ENCODE results near the gene ANKH.

DNA sequence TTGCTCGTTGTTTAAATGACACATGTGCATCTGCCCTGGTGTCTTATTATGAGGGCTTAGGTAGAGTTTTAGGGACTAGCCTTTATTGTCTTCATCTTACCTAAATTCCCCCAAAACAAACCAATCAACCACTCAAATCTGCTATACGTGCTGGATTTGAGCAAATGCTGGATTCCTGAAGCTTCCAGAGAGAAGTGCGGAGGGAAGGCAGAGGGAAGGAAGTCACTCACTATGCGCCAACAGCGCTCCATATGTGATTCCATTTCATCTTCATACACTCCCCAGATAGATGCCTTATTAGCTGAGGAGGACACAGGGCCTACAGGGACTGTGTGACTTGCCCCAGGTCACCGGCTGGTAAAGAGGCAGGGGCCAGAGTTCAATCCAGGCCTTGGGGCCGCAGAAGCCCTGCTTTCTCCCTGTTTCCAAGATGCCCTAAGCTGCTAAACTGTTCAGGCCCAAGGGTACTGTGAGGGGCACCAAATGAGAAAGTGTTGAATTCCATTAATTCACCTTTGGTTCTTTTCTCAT, 143.6 kb downstream of the ANKH start:
- TF ChIP-seq YY1 (IDR thresholded peaks at IDR 0.05; ENCODE audit: insufficient read depth, insufficient read length), result no peak
- no peak for TF ChIP-seq SUZ12 (IDR thresholded peaks at IDR 0.05; ENCODE audit: extremely low read depth, insufficient read depth, insufficient read length)
- no peak for TF ChIP-seq ZNF274 (IDR thresholded peaks at IDR 0.05; ENCODE audit: low read depth, low read length)
